Colon (tissue), 2 donors: Measurements from ENCODE around the gene IL5.
"Not testable (repeated sequence)": the region's sequence is repeated elsewhere in the genome, so short reads cannot be mapped to it uniquely, and the experiment has no call there.

ENCODE experiments used
- FAIRE-seq: peaks from 2 replicates; lab custom pipeline; 2012; peaks lifted over from hg19 to GRCh38; lab: Jason Lieb, UNC
- donor health status: control.
- donor health status: control.

IL5 gene

DNA sequence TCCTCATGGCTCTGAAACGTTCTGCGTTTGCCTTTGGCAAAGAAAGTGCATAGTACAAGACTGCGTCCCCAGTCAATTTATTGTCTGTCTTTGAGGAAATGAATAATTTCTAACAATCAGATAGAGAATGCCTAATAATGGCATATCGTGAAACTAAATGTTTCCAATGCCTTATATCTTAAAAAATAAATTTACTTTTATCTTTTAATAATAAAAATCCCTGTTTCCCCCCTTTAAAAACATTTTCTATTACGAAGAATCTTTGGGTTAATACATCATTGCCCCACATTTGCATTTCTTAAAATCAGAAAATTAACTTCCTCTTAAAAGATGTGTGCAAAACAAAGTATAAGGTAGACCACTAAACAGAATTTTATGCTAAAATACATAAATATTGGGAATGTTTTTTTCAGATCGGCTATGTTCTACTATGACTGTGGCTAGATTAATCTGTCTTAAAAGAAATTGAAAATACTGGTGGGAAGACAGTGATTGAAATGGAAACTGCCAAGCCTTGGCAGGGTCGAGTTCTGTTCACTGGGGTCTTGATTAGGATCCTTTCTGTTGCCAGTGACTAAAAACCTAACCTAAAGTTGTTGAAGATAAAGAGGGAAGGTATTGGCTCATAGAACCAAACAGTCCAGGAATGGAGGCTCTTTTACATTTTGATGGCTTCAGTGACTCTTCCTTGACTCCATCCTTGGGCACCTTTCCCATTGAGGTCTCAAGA is at the start of gene IL5:
Gene IL5, minus strand, starts transcription at position 51 of the 730 bp plus-strand sequence. Its CDS starts 44 bp downstream, at position 7.
- no peak for FAIRE-seq

DNA sequence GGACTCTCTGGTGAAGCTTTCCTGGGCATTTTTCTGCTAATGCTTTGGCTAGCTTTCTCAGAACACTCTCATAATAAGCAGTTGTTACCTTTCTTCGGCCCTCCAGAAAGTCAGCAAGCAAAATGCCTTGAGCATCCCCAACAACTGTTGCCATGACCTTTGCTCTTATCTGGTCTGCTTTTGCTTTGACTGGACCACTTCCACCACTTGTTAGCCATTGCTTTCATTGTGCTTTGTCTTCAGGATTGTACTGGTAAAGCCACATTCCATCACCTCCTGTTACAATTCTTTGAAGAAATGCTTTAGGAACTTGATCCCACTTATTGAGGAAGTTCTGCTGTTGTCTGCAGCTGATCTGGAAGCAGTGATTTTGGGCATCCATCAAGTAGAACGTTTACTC is 49.2 kb upstream of the IL5 start:
- FAIRE-seq, result no peak

DNA sequence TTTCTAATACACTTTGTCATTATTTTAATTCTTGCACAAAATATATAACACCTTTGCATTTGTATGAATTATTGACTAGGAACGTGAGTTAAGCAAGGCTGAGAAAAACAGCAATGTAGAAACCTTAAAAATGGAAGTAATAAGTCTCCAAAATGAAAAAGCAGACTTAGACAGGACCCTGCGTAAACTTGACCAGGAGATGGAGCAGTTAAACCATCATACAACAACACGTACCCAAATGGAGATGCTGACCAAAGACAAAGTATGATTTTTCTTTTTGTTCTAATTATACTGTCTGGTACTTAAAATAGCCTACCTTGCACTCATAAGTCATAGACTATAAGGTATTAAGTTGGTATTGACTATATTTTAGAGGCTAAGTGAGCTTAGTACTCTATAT is 47.8 kb upstream of the IL5 start:
- no peak for FAIRE-seq

DNA sequence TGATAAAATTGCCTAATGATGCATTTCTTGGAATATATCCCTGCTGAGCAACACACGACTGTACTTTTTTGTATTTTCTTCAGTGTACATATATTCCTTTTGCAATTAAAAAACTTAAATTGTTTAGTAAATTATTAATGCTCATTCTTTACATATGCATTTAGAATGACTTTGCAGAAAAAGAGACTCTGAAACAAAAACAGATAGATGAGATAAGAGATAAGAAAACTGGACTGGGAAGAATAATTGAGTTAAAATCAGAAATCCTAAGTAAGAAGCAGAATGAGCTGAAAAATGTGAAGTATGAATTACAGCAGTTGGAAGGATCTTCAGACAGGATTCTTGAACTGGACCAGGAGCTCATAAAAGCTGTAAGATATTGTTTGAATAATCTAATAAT is 46.1 kb upstream of the IL5 start:
- FAIRE-seq, result no peak

- FAIRE-seq, result no peak
These were observed 42.7 kb upstream of the IL5 start for GRCh38 chr5:132586063-132586462.

- FAIRE-seq, result not testable (repeated sequence)
These were observed 41.2 kb upstream of the IL5 start for GRCh38 chr5:132584560-132584959.

DNA sequence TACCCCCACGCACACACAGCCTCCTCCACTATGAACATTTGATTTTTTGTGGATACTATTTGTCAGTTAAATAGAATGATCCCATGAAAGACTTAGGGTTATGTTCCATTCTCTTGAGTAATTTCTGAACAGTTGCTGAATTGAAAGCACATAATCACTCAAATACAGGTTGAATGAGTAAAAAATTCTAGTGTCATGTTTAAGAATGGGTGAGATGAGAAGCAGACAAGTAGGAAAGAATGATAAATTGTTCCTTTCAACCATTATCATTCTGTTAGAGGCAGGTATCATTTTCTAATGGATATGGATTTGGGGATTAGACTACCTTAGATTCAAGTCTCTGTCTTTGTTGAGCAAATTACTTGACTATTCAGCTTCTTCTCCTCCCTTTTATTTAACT is 32.8 kb upstream of the IL5 start:
- no peak for FAIRE-seq

DNA sequence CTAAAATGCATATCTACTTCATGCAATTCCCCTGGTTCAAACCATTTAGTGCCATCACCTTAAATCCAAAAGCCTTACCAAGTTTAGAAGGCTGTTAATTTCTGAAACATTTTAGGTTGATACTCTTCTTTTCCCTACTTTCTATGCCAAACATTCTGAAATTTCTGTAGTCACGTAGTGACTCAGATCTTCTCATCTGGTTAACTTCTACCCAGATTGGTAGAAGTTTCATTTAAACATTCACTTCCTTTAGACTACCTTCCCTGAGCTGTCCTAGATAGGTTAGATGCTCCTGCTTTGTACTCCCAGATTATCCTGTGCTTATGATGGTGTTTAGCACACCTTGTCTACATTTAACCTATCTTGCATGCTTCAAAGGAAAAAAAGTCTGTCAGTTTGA is 23.3 kb upstream of the IL5 start:
- FAIRE-seq, result no peak

DNA sequence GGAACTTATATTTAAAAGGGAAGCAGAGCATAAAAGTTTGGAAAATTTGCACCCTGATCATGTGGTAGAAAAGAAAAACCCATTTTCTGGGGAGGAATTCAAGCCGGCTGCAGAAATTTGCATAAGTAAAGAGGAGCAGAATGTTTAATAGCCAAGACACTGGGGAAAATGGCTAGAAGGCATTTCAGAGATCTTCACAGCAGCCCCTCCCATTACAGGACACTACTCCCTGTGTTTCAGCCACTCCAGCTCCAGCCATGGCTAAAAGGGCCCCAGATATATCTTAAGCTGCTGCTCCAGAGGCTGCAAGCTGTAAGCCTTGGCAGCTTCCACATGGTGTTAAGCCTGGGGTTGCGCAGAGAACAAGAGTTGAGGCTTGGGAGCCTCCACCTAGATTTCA is 21.2 kb upstream of the IL5 start:
- not testable (repeated sequence) for FAIRE-seq

DNA sequence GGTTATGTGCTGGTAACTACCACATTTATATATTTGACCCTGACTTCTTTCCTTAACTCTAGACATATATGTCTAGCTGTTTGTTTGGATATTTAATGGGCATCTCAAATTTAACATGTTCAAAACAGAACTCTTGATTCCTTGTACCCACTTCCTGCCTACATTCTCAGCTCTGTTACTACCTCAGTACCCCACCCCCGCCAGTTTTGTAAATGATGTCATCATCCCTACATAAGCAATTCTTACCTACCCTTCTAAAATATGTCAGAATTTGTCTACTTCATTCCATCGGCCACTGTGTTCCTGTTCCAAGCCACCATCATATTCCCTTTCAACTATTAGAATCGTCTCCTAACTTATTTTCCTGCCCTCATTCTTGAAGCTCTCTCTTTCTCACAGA is 18.3 kb upstream of the IL5 start:
- no peak for FAIRE-seq

DNA sequence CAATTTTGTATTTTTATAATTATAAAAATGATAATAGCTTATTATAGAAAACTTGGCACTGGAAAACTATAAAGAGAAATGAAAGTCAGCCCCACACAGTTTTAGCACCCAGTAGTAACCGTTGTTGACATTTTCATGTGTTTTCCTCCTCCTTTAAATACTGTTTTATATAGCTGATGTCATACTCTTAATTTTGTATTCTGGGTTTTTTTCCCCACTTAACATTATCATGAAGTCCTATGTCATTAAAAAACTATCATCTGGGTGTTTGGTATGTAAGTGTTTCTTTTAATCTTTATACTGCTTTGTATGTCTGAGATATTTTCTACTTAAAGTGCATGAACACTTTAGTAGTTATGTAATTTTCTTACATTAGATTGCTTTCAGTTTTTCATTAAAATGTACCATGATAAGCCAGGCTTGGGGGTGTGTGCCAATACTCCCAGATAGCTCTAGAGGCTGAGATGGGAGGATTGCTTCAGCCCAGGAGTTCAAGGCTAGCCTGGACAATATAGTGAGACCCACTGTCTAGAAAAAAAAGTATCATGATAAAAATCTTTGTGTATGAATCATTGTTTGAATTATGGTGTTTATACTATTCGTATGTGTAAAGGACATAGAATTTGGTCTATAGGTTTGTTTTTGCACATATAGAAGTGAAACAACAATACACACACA is 16.2 kb upstream of the IL5 start:
- FAIRE-seq, result no peak

DNA sequence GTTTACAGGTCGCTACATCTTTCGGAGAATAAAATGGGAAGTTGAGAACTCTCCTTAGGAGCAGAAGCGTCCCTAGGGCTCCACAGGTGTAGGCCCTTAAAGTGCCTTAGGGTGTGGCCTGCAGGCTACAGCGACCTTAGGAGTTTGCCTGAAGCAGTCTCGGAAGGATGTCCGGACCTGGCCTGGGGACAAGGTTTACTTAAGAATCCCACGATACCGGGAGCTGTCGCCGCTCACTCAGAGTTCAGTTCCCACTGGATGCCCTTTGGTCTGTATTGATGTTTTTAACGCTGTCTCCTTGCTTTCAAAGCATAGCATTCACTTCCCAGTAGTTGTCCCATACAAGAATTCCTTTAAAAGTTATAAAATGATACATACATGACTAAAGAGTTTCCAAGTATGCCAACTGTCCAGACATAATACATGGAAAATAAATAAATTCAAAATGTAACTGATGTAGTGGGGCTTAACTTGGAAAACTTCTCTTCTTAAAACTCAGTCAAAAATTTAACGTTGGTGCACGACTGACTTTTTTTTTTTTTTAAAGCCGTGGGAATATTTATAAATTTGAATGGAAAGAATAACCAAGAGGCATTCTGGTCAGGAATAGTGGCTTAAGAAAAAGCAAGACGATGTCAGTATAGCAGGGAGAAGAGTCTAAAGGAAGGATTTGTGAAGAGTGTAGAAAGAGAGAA is 14.3 kb upstream of the IL5 start:
- FAIRE-seq, result no peak

GRCh38 chr5:132556763-132557477 is 13.6 kb upstream of the IL5 start, which contains the start of gene RAD50:
TSS of gene RAD50 (plus strand) at chr5:132556977. CDS start at chr5:132557325, 348 bp downstream.
- FAIRE-seq, result no peak

DNA sequence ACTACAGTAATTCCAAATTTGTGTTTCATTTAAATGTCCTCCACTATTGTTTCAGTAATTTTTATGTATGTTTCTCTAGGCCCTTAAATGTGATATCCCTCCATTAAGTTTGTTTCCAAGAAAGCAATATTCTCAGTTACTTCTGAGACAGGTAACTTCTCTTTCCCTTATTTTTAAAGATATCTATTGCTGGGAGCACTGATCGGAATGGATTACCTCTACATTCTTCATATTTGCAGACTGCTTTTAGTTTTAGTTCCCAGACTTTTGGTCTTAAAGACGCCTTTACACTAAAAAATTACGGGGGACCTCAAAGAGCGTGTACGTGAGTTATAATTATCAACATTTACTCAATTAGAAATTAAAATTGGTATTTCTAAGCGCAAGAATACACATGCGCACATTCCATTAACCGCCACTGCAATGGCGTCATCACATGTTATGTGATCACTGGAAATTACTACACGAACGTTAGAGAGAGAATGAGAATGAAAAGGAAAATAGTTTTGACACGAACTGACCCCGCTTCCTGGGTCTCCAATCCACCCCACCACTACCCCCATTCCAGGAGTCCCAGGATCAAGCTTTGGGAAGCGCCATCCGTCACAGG is 12.9 kb upstream of the IL5 start:
- FAIRE-seq, result no peak

DNA sequence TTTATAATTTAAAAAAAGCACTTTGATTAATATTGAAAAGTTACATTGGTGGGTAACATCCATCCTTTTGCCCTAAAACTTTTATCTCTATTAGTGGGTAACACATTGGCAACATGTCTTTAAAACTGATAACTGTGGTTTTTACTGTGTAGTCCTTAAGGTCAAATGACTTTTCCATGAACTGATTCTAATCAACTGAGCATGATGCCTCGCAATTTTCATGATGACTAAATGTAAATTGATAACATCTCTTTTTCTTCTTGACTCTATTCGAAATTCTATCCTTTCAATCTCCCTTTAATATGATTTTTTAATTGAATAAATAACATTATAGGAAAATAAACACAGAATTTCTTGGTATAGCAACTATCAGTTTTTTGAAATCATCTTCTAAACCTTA is 6.3 kb upstream of the IL5 start:
- no peak for FAIRE-seq

DNA sequence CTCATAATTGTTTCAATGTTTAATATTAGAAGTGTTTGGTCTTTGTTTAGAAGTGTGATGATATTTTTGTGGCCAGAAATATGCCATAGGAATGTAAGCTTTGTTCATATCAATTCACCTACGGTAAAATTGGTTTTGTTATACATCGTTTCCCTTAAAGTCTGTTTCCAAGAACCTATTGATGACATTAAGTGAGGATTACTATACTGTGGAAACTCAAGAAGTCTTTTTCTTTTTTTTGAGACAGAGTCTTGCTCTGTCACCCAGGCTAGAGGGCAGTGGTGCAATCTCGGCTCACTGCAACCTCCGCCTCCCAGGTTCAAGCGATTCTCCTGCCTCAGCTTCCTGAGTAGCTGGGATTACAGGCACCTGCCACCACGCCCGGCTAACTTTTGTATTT is 5.5 kb upstream of the IL5 start:
- FAIRE-seq, result not testable (repeated sequence)

DNA sequence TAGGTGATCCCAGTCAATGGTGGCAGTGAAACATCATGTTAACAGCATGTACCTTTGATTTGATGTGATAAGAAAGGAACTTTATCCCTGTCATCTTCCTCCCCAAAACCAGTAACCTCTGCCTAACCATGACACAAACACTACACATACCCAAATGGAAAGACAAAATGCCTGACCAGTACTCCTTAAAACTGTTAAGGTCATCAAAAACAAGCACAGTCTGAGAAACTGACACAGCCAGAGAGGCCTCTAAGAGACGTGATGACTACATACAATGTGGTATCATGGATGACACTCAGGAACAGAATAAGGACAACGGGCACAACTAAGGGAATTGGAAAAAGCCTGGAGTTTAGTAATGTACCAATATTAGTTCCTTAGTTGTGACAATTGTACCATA is 3.9 kb upstream of the IL5 start:
- no peak for FAIRE-seq

GRCh38 chr5:132546108-132546507 is 2.8 kb upstream of the IL5 start:
- no peak for FAIRE-seq

GRCh38 chr5:132540764-132541163 is 2.6 kb downstream of the IL5 start:
- no peak for FAIRE-seq

DNA sequence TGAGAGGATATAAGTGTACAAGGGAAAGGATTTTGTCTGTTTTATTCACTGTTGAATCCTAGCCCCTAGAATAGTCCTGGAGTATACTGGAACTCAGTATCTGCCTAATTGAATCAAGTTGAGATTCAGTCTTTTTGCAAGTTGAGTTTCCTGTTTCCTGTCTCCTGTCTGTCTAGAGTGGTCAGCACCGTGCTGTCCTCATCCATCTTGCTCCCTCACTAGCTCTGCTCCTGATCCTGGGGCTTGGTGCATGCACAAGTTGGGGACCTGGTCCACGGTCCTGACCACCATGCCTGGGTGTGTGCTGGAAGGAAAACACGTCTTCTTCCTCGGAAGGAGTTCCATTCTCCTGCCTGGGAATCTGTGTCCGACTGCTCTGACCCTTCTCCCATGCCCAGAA is 3.2 kb downstream of the IL5 start:
- FAIRE-seq, result no peak

- no peak for FAIRE-seq
These were observed 3.6 kb downstream of the IL5 start for GRCh38 chr5:132539716-132540115.

DNA sequence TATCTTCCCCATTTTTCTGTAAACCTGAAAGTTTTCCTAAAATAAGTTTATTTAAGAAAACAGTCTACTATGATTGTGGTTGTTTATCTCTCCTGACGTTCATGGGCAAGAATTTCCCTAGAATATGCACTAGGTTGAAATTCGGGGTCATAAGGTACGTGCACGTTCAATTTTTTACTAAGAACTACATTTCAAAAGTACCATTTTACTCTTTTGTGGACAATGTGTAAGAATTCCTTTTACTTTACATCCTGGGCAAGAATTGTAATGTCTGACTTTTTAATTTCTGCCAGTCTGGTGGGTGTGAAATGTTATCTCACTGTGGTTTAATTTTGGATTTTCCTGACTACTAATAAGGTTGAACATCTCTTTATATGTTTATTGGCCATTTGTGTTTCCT is 12.4 kb downstream of the IL5 start:
- no peak for FAIRE-seq
